Thyroid gland (tissue), 4 donors: ENCODE results near the gene INTS11. TPM values are rescaled to one million over a fixed set of nuclear protein-coding genes. Genes with fewer than 3 reads are reported as not detected.

Experiments used
- DNase-seq, 2 donors: peaks; one replicate each; pipeline ENCODE4 v3.0.0-alpha.2; 2019
- H3K27ac ChIP-seq, 3 donors: fragments of 200-600 bp; sonication (generic); 1 replicate in 2 of 3; 2 replicates in 1 of 3; pipeline ENCODE4 v1.5.1; 2016 to 2019; ENCODE audit warnings: mild to moderate bottlenecking in 1 of 3, moderate library complexity in 1 of 3
- H3K27me3 ChIP-seq: fragments of 200-600 bp; sonication (generic); one replicate; pipeline ENCODE4 v1.5.1; 2019
- H3K36me3 ChIP-seq, 2 donors: fragments of 200-600 bp; sonication (generic); one replicate each; pipeline ENCODE4 v1.5.1; 2016 to 2019
- H3K4me1 ChIP-seq, 2 donors: fragments of 200-600 bp; sonication (generic); one replicate each; pipeline ENCODE4 v1.5.1; 2017 to 2019
- H3K4me3 ChIP-seq, 3 donors: fragments of 200-600 bp; sonication (generic); replicated peaks in 1 of 3; 1 replicate in 2 of 3; 2 replicates in 1 of 3; pipeline ENCODE4 v1.5.1; 2016; ENCODE audit warnings: mild to moderate bottlenecking in 1 of 3
- H3K9me3 ChIP-seq: fragments of 200-600 bp; sonication (generic); one replicate; pipeline ENCODE4 v1.5.1; 2017
- CTCF ChIP-seq, 6 experiments: fragments of 200-600 bp in 3 of 6; fragments of 450-650 bp in 3 of 6; sonication (generic) in 3 of 6; IDR thresholded peaks; one replicate each; pipeline ENCODE4 v1.5.1; 2016 to 2019; ENCODE audit warnings: antibody characterized with exemption in 6 of 6, mild to moderate bottlenecking in 2 of 6, inconsistent platforms in 1 of 6, moderate library complexity in 1 of 6
- POLR2A ChIP-seq, 2 donors: fragments of 450-650 bp; IDR thresholded peaks; one replicate each; pipeline ENCODE4 v1.6.1; 2017; ENCODE audit warnings: antibody characterized with exemption in 2 of 2, mild to moderate bottlenecking in 2 of 2, moderate library complexity in 1 of 2
- WGBS, 2 donors: methylation state at CpG; one replicate each; pipeline ENCODE4 v1.1.5; 2017; 5-methylcytosine and 5-hydroxymethylcytosine counted together
- intact Hi-C: fragments of 100-400 bp; cut with DNase I; formaldehyde crosslinking; loops from one replicate; pipeline ENCODE4 v1.15.1; 2023
- total RNA-seq, 4 donors: library from RNA; depleted of rRNA; stranded (reverse); fragments of >200 nt; gene quantifications; one replicate each; pipeline ENCODE4 v1.2.3, GENCODE V29; 2016

Gene INTS11
- total RNA-seq = 100 to 1,000 TPM in 2 of 4 donors, 10 to 100 TPM in 2; 68.9 to 116 (median 94.7) TPM

DNA sequence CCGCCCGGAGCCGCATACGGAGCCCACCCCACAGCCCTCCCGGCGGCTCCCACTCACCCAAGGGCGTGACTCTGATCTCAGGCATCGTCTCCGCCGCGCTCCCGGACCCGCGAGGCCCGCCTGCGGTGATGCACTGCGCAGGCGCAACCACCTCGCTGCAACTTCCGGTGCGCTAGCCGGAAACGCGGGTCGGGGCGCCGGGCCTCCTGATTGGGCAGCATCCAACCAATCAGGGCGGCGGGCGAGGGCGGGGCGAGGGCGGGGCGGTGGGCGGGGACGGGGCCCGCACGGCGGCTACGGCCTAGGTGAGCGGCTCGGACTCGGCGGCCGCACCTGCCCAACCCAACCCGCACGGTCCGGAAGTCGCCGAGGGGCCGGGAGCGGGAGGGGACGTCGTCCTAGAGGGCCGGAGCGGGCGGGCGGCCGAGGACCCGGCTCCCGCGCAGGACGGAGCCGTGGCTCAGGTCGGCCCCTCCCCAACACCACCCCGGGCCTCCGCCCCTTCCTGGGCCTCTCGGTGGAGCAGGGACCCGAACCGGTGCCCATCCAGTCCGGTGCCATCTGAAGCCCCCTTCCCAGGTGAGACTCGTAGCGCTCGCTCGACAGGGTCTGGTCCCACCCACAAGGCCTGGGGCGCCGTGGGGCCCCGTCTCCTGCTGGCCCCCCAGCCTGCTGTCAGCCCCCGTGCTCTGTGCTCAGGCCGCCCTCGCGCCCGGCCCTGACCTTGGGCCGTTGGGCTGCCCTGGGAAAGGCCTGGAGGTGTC is at the start of gene INTS11, which contains the start of gene CPTP:
Gene INTS11, minus strand, starts transcription at position 137 of the 764 bp plus-strand sequence. Its CDS starts 52 bp downstream, at position 85.
Gene CPTP, plus strand, starts transcription at position 279 of the 764 bp plus-strand sequence. CDS start 2,109 bp downstream, outside the sequence.
- Histone ChIP-seq H3K27me3 (no peaks in the 10 kb centered on the region), H3K4me3 (peak within 1 kb of the TSS; percentile 71 to 98 (median 79)), H3K36me3 (peaks cover 8 to 12% of the 10 kb centered on the region in 2 donors), H3K4me1 (peaks cover 12 to 35% of the 10 kb centered on the region in 2 donors), H3K27ac (peak within 1 kb of the TSS; percentile 73 to 79 (median 76)), H3K9me3 (no peaks in the 10 kb centered on the region)
- 0% methylated on average over 1 of the region's 84 CpGs; no CpG with 5 or more reads in 1 of the 2 donors for WGBS, 2 donors
- peak in 1 of 2 donors; percentile 70 for TF ChIP-seq POLR2A (IDR thresholded peaks at IDR 0.05)
- TF ChIP-seq CTCF (IDR thresholded peaks at IDR 0.05) = no peak
- peak; percentile 90 to 95 for DNase-seq
- intact Hi-C loops = loop anchor here (10.0 kb wide), 1 partner anchor 50 kb away; the partner anchor contains the start of gene UBE2J2

DNA sequence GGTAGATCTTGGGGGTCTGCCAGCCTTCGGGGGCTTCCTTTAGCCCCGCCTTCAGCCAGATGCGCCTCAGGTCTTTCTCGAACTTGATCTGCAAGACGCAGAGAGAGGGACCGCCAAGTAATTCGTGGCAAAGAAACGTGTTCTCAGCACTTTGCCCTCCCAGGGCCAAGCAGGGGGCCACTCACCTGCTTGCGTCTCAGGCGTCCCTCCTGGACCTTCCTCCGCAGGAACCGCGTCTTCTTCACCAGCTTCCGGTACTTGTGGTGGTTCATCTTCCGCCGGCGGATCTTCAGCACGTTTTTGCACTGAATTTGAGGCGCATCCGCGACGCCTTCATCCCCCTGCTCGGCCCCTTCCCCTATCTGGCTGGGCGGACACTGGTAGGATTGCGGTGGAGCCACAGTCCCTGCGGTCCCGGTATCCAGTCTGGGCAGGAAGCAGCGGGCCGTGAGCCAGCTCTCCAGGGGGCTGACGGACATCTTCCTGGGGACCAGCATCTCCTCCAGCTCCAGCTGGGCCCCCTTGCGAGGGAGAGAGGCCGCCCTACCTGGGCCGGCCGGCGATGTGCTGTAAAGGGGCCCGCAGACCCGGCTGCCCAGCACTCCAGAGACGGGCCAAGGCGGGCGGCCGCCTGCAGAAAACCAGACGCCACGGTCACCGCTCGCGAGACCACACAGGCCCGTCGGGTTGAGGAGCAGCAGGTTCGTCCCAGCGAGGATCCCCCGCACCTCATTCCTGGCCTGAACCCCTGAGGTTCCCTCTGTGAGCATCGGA is 49.5 kb upstream of the INTS11 start:
- H3K27ac ChIP-seq = peak overlapping the region in 1 of 3 donors; percentile 81
- H3K9me3 ChIP-seq = no peaks in the 10 kb centered on the region
- no peak for DNase-seq
- H3K4me3 ChIP-seq = peak overlapping the region; percentile 83 to 98 (median 90)
- peaks cover 0 to 4% of the 10 kb centered on the region in 2 donors for H3K36me3 ChIP-seq
- peaks cover 23 to 25% of the 10 kb centered on the region in 2 donors for H3K4me1 ChIP-seq
- TF ChIP-seq CTCF (IDR thresholded peaks at IDR 0.05) = no peak
- no peak for TF ChIP-seq POLR2A (IDR thresholded peaks at IDR 0.05)
- 71 to 77% methylated on average over 31 of the region's 52 CpGs for WGBS, 2 donors
- H3K27me3 ChIP-seq = no peaks in the 10 kb centered on the region
- intact Hi-C loops = loop anchor here (10.0 kb wide), 1 partner anchor 259 kb away; the partner anchor contains the start of gene C1orf159

DNA sequence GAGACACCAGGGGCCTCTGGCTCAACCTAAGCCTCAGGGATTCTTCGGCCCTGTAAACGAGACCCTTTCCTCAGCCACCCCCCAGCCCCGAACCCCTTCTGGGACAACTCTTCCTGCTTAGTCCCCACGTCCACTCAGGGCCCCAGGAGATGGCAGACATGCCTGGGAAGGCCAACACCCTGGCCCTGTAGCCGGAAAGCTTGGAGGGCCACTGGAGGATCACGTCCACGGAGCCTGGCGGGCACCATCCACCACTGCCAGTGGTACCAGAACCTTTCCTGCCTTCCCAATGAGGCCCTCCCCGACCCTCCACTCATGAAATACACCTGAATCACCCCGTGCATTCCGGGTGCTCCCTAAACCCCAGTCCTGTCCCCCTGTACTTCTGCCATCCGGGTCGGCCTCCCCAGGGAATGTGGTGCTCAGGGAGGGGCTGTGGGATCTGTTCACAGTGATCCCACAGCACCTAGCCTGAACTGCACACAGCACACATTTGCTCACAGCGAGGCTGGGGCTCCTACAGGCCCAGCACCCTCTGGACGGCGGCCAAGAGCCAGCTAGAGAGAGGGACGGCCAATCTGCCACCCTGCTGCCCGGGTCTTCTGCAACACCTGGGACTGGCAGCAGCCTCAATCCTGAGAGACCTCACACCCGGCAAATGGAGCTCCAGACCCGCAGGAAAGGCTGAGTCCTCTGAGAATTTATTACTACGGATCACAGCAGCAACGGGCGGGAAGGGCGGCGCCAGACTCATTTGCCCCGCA is 48.8 kb upstream of the INTS11 start:
- H3K9me3 ChIP-seq = no peaks in the 10 kb centered on the region
- 90% methylated on average over 13 to 23 of the region's 26 CpGs for WGBS, 2 donors
- H3K36me3 ChIP-seq = peaks cover 0 to 4% of the 10 kb centered on the region in 2 donors
- DNase-seq = no peak
- no peak overlapping the region for H3K4me3 ChIP-seq
- TF ChIP-seq CTCF (IDR thresholded peaks at IDR 0.05) (no peak), POLR2A (IDR thresholded peaks at IDR 0.05) (no peak)
- H3K27me3 ChIP-seq = no peaks in the 10 kb centered on the region
- peaks cover 23 to 25% of the 10 kb centered on the region in 2 donors for H3K4me1 ChIP-seq
- no peak overlapping the region for H3K27ac ChIP-seq
- intact Hi-C loops = loop anchor here (10.0 kb wide), 1 partner anchor 258 kb away; the partner anchor contains the start of gene C1orf159

DNA sequence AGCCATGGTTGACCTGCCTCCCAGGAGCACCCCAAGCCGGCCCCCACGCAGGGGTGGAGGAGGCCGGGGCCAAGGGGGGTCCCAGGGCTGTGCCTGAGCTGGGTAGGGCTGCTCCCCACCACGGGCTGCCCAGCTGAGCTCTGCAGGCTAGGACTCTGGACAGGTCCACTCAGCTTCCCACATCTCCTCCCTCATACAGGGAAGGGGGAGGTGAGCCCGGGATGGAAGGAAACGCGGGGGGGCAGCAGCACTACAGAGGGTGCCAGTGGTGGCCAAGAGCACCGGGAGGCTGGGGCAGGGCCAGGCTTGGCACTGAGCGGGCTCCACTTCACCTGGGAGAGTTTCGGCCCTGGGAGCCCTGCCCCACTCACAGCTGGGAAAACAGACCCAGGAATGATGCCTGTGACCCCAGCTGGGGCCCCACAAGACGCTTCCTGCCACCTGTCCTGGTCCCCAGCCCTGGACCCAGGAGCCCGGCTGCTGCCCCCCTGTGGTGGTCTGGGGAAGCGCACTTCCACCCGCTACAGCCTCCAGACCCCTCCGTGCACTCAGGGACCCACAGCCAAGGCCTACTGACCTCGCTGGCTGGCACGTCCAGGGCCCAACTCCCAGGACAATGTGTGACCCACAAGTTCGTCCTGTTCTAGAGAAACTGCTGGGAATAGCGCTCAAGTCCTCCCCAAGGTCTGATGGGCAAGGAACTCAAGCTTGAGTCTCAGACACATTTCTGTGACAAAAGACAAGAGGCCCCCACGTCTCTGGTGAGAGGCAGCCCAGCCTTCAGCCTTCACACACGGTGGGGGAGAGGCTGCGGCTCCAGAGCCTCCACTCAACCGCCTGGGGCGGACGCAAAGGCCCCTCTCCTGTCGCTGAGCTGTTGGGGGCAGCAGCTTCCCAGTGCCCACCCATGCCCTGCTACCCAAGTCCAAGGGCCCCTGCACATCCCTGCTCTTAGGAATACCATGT is 47.6 kb upstream of the INTS11 start:
- Histone ChIP-seq H3K27ac (no peak overlapping the region), H3K36me3 (peaks cover 0 to 4% of the 10 kb centered on the region in 2 donors), H3K27me3 (no peaks in the 10 kb centered on the region), H3K9me3 (no peaks in the 10 kb centered on the region), H3K4me1 (peaks cover 23 to 25% of the 10 kb centered on the region in 2 donors), H3K4me3 (no peak overlapping the region)
- TF ChIP-seq POLR2A (IDR thresholded peaks at IDR 0.05) (no peak), CTCF (IDR thresholded peaks at IDR 0.05) (peak; percentile 76 to 96 (median 86))
- intact Hi-C loops = loop anchor here (10.0 kb wide), 1 partner anchor 257 kb away; the partner anchor contains the start of gene C1orf159
- peak; percentile 66 to 68 for DNase-seq
- WGBS, 2 donors = 29 to 39% methylated on average over 12 to 14 of the region's 26 CpGs
